ENCODE results near the gene C10orf90.

The C10orf90 gene

GRCh38 chr10:126654579-126654978 is 15.9 kb downstream of the C10orf90 start:
- H3K36me3 ChIP-seq = no peaks in the 10 kb centered on the region
- H3K27me3 ChIP-seq (ENCODE audit: insufficient read depth, low read depth, severe bottlenecking) = peaks cover 3% of the 10 kb centered on the region
- no peak overlapping the region for H3K27ac ChIP-seq
- no peak overlapping the region for H3K4me3 ChIP-seq (ENCODE audit: low read depth, low read length)
- DNase-seq = no peak
- H3K9me3 ChIP-seq (ENCODE audit: severe bottlenecking) = no peaks in the 10 kb centered on the region
- no peak for TF ChIP-seq CTCF (IDR thresholded peaks at IDR 0.05; ENCODE audit: low read depth, low read length)

GRCh38 chr10:126651467-126651866 is 19.0 kb downstream of the C10orf90 start:
- Histone ChIP-seq H3K27me3 (ENCODE audit: insufficient read depth, low read depth, severe bottlenecking) (peaks cover 3% of the 10 kb centered on the region), H3K9me3 (ENCODE audit: severe bottlenecking) (no peaks in the 10 kb centered on the region), H3K4me3 (ENCODE audit: low read depth, low read length) (no peak overlapping the region), H3K27ac (no peak overlapping the region), H3K36me3 (no peaks in the 10 kb centered on the region)
- no peak for TF ChIP-seq CTCF (IDR thresholded peaks at IDR 0.05; ENCODE audit: low read depth, low read length)
- no peak for DNase-seq

GRCh38 chr10:126650161-126650560 is 20.3 kb downstream of the C10orf90 start:
- Histone ChIP-seq H3K36me3 (no peaks in the 10 kb centered on the region), H3K27ac (no peak overlapping the region), H3K4me3 (ENCODE audit: low read depth, low read length) (no peak overlapping the region), H3K27me3 (ENCODE audit: insufficient read depth, low read depth, severe bottlenecking) (peaks cover 3% of the 10 kb centered on the region), H3K9me3 (ENCODE audit: severe bottlenecking) (no peaks in the 10 kb centered on the region)
- DNase-seq = no peak
- TF ChIP-seq CTCF (IDR thresholded peaks at IDR 0.05; ENCODE audit: low read depth, low read length) = no peak

- no peaks in the 10 kb centered on the region for H3K9me3 ChIP-seq (ENCODE audit: severe bottlenecking)
- H3K27ac ChIP-seq = no peak overlapping the region
- H3K36me3 ChIP-seq = no peaks in the 10 kb centered on the region
- no peak for TF ChIP-seq CTCF (IDR thresholded peaks at IDR 0.05; ENCODE audit: low read depth, low read length)
- no peak overlapping the region for H3K4me3 ChIP-seq (ENCODE audit: low read depth, low read length)
- H3K27me3 ChIP-seq (ENCODE audit: insufficient read depth, low read depth, severe bottlenecking) = no peaks in the 10 kb centered on the region
- DNase-seq = no peak
Observed at GRCh38 chr10:126647116-126647515, 23.4 kb downstream of the C10orf90 start.

- Histone ChIP-seq H3K27me3 (ENCODE audit: insufficient read depth, low read depth, severe bottlenecking) (no peaks in the 10 kb centered on the region), H3K27ac (no peak overlapping the region), H3K36me3 (no peaks in the 10 kb centered on the region), H3K9me3 (ENCODE audit: severe bottlenecking) (no peaks in the 10 kb centered on the region), H3K4me3 (ENCODE audit: low read depth, low read length) (no peak overlapping the region)
- TF ChIP-seq CTCF (IDR thresholded peaks at IDR 0.05; ENCODE audit: low read depth, low read length) = no peak
- DNase-seq = no peak
Observed at GRCh38 chr10:126646110-126646509, 24.4 kb downstream of the C10orf90 start.

GRCh38 chr10:126640401-126640800 is 30.1 kb downstream of the C10orf90 start:
- no peaks in the 10 kb centered on the region for H3K9me3 ChIP-seq (ENCODE audit: severe bottlenecking)
- no peaks in the 10 kb centered on the region for H3K36me3 ChIP-seq
- no peak overlapping the region for H3K4me3 ChIP-seq (ENCODE audit: low read depth, low read length)
- no peaks in the 10 kb centered on the region for H3K27me3 ChIP-seq (ENCODE audit: insufficient read depth, low read depth, severe bottlenecking)
- TF ChIP-seq CTCF (IDR thresholded peaks at IDR 0.05; ENCODE audit: low read depth, low read length) = no peak
- no peak for DNase-seq
- H3K27ac ChIP-seq = no peak overlapping the region
